ENCODE data around the gene ENTPD1. TPM values are rescaled to one million over a fixed set of nuclear protein-coding genes. Genes with fewer than 3 reads are reported as not detected.

ENTPD1 gene
- polyA plus RNA-seq, 2 of the 4 experiments (the other 2 are of a cell fraction): 0.08 to 0.14 TPM

GRCh38 chr10:95759233-95759826 is 3.4 kb downstream of the ENTPD1 start:
- H3K4me3 ChIP-seq: no peak overlapping the region
- POLR2A ChIA-PET: no interaction called here
- DNase-seq (ENCODE audit: low read depth in 1 of 2, low spot score in 1 of 2) (no peak), ATAC-seq (no peak), FAIRE-seq (no peak)
- CTCF ChIA-PET: no interaction called here
- H3K27ac ChIP-seq: no peak overlapping the region
- H3K4me2 ChIP-seq: no peak overlapping the region
- TF ChIP-seq HOXB5 (CRISPR knock-in tag; IDR thresholded peaks at IDR 0.05) (no peak), RCOR1 (IDR thresholded peaks at IDR 0.05; ENCODE audit: low read depth, low read length) (no peak), CHD4 (IDR thresholded peaks at IDR 0.05; ENCODE audit: borderline replicate concordance) (no peak), RNF2 (IDR thresholded peaks at IDR 0.05; ENCODE audit: borderline replicate concordance, low read depth) (no peak), MYC (IDR thresholded peaks at IDR 0.05; ENCODE audit: borderline replicate concordance, low read length) (no peak)
- TF ChIP-seq, protein P1, sequence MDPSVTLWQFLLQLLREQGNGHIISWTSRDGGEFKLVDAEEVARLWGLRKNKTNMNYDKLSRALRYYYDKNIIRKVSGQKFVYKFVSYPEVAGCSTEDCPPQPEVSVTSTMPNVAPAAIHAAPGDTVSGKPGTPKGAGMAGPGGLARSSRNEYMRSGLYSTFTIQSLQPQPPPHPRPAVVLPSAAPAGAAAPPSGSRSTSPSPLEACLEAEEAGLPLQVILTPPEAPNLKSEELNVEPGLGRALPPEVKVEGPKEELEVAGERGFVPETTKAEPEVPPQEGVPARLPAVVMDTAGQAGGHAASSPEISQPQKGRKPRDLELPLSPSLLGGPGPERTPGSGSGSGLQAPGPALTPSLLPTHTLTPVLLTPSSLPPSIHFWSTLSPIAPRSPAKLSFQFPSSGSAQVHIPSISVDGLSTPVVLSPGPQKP (IDR thresholded peaks at IDR 0.05; ENCODE audit: low read depth, low read length): no peak
- TF ChIP-seq, protein P2, sequence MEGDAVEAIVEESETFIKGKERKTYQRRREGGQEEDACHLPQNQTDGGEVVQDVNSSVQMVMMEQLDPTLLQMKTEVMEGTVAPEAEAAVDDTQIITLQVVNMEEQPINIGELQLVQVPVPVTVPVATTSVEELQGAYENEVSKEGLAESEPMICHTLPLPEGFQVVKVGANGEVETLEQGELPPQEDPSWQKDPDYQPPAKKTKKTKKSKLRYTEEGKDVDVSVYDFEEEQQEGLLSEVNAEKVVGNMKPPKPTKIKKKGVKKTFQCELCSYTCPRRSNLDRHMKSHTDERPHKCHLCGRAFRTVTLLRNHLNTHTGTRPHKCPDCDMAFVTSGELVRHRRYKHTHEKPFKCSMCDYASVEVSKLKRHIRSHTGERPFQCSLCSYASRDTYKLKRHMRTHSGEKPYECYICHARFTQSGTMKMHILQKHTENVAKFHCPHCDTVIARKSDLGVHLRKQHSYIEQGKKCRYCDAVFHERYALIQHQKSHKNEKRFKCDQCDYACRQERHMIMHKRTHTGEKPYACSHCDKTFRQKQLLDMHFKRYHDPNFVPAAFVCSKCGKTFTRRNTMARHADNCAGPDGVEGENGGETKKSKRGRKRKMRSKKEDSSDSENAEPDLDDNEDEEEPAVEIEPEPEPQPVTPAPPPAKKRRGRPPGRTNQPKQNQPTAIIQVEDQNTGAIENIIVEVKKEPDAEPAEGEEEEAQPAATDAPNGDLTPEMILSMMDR (IDR thresholded peaks at IDR 0.05): no peak
- H3K4me1 ChIP-seq: no peaks in the 10 kb centered on the region
- WGBS (ENCODE audit: missing lambda C conversion rate): 37% methylated on average over 3 of the region's 3 CpGs
- H3K9me3 ChIP-seq: peaks cover 4% of the 10 kb centered on the region; the same call in 2 of the 3 replicates

- ATAC-seq (no peak), FAIRE-seq (no peak), DNase-seq (ENCODE audit: low read depth in 1 of 2, low spot score in 1 of 2) (no peak)
- ChIA-PET POLR2A (no interaction called here), CTCF (no interaction called here)
- TF ChIP-seq CEBPB (IDR thresholded peaks at IDR 0.05): no peak
- TF ChIP-seq CBX8 (IDR thresholded peaks at IDR 0.05): no peak
- no peak for TF ChIP-seq NFE2L2 (conservative IDR thresholded peaks at IDR 0.05; ENCODE audit: low read length)
- no peak for TF ChIP-seq JUNB (IDR thresholded peaks at IDR 0.05)
- TF ChIP-seq RAD21 (conservative IDR thresholded peaks at IDR 0.05 in 1 of 2, IDR thresholded peaks at IDR 0.05 in 1 of 2): no peak
- Histone ChIP-seq H3K4me1 (no peaks in the 10 kb centered on the region), H3K9me3 (peaks cover 19% of the 10 kb centered on the region; the same call in 2 of the 3 replicates), H3K27ac (no peak overlapping the region), H3K4me2 (no peak overlapping the region), H3K4me3 (no peak overlapping the region)
- 29% methylated on average over 3 of the region's 3 CpGs for WGBS (ENCODE audit: missing lambda C conversion rate)
These were observed 6.1 kb downstream of the ENTPD1 start for GRCh38 chr10:95761939-95762492.

DNA sequence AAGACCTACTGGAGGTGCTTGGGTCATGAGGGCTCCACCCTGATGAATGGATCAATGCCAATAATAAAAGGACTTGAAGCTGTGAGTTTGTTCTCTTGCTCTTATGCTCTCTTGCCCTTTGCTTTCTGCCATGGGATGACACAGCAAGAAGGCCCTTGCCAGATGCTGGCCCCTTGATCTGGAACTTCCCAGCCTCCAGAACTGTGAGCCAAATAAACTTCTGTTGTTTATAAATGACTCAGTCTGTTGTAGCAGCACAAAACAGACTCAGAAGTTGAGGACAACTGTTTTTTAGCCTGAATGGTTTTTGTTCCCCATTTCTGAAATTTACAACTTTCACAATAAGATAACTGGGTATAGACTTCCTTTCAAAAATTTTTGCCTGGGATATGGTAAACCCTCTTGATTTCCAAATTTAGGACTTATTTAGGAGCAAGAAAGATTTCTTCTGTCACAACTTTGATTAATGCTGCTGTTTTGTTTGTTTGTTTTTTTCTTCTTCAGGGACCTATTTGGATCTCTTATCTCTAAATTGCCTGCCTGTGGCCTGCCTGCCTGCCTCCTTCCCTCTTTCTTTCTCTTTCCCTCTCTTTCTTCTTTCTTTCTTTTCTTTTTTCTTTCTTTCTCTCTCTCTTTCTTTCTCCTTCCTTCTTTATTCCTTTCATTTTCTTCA is 12.1 kb downstream of the ENTPD1 start:
- peaks cover 19% of the 10 kb centered on the region; the same call in 2 of the 3 replicates for H3K9me3 ChIP-seq
- no peaks in the 10 kb centered on the region for H3K4me1 ChIP-seq
- ChIA-PET CTCF (no interaction called here), POLR2A (no interaction called here)
- H3K4me3 ChIP-seq: no peak overlapping the region
- DNase-seq (ENCODE audit: low read depth in 1 of 2, low spot score in 1 of 2) (peak in 1 of 2 experiments; percentile 13), FAIRE-seq (no peak), ATAC-seq (no peak)
- no peak overlapping the region for H3K4me2 ChIP-seq
- H3K27ac ChIP-seq: no peak overlapping the region
- TF ChIP-seq, protein P3, sequence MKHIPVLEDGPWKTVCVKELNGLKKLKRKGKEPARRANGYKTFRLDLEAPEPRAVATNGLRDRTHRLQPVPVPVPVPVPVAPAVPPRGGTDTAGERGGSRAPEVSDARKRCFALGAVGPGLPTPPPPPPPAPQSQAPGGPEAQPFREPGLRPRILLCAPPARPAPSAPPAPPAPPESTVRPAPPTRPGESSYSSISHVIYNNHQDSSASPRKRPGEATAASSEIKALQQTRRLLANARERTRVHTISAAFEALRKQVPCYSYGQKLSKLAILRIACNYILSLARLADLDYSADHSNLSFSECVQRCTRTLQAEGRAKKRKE (CRISPR knock-in tag; IDR thresholded peaks at IDR 0.05; ENCODE audit: low read depth): no peak
- TF ChIP-seq FOSB (CRISPR knock-in tag; IDR thresholded peaks at IDR 0.05) (no peak), ZC3H11A (IDR thresholded peaks at IDR 0.05) (no peak), POLR2A (IDR thresholded peaks at IDR 0.05; ENCODE audit: low read length) (no peak), KDM1A (IDR thresholded peaks at IDR 0.05; ENCODE audit: low read depth) (no peak), HMGXB4 (CRISPR knock-in tag; IDR thresholded peaks at IDR 0.05; ENCODE audit: borderline replicate concordance) (no peak), CHD4 (IDR thresholded peaks at IDR 0.05; ENCODE audit: borderline replicate concordance) (no peak), HOXB13 (CRISPR knock-in tag; IDR thresholded peaks at IDR 0.05; ENCODE audit: low read depth) (no peak), FOXS1 (CRISPR knock-in tag; IDR thresholded peaks at IDR 0.05) (no peak)
- TF ChIP-seq, protein P2 (IDR thresholded peaks at IDR 0.05): no peak
